HL-60/S4 (cell line): Measurements from ENCODE around the gene TANC1.

Source experiments
- in situ Hi-C: fragments of 300-500 bp; cut with MboI; formaldehyde crosslinking; loops from 2 replicates; pipeline ENCODE4 v1.14.3; 2022; ENCODE audit warnings: low sequenced_read_pairs

TANC1 gene

DNA sequence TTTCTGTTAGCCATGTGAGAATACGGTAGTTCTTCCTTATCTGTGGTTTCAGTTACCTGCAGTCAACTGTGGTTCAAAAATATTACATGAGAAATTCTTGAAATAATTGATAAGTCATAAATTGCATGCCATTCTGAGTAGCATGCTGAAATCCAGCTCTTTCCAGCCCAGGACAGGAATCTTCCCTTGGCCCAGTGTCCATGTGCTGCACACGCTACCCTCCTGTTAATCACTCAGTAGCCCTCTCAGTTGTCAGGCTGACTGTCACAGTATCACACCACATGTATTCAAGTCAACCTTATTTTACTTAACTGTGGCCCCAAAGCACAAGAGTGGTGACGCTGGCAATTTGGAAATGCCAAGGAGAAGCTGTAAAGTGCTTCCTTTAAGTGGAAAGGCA, 141.1 kb downstream of the TANC1 start:
- in situ Hi-C loops, result no loop called here

DNA sequence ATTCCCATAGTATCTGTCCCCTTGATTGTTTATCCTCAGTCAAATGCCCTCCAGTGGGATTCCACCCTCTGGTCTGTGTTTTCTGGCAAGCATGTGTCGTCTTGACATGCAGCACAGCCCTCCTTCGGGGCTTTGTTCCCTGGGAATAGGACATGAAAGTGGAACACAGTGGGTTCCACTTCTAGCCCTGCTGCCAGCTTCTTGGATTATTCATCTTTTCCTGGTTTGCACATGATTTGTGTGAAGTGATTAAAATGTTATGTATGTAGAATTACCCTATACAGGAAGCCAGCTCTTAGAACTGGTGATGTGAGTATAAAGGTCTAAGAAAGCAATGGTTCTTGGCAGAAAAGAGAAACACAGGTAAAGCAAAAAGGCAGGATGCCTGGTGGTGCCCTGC, 142.3 kb downstream of the TANC1 start:
- in situ Hi-C loops, result no loop called here

DNA sequence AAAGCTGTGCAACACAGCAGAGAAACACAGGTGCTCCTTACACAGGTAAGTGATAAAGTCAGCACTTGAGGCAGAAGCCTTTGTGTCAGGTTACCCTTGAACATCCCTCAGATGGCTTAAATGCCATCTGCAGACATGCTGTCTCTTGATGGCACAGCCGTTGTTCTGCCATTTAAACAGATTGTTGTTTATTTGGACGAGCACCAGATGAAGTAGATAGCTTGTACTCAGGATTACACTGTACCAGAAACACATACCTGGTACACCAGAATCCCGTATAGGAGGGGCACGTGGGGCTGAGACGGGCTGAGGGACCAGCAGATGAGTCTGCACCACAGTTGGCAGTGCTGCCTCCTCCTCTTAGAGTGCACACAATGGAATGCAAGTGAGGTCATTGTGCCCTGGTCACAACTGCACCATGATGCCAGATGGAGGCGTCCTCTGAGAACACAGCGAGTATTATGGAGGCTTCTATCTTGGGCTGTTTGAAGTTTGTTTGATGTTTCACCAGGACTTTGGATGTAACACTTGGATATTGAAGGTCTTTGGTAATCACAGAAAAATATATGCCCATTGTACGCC, 143.0 kb downstream of the TANC1 start:
- in situ Hi-C loops, result no loop called here

DNA sequence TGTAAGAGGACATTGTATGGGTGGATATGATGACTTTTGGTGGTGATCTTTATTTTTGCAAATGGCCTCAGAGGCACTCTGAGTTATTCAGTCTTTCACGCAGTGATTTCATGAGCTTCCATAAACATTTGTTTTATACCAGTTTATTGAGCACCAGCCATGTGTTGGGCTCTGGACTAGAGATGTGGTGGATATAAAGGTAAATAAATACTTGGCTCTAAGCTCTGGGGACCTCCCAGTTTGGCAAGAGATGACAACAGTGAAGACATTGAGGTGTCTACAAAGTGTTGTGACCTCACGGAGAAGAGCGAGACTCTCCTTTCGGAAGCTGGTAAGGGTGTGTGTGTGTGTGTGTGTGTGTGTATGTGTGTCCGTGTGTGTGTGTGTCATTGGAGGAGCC, 146.4 kb downstream of the TANC1 start:
- in situ Hi-C loops, result no loop called here

DNA sequence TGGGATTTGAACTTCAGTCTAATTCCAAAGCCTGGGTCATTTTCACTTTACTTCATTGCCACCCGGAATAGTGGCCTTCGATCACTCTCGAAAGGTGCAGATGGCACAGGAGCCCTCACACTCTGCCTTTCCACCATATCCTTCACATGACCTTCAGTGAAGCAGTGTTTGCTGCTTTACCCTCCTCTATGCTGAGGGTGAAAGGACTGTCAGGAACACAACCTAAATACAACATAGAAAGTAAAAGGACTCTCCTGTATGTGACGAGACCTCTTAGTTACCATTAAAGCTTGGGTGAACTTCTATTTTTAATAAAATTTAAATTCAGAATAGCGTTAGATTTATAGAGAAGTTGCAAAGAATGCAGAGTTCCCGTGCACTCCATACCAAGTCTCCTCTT, 148.5 kb downstream of the TANC1 start:
- in situ Hi-C loops, result no loop called here

DNA sequence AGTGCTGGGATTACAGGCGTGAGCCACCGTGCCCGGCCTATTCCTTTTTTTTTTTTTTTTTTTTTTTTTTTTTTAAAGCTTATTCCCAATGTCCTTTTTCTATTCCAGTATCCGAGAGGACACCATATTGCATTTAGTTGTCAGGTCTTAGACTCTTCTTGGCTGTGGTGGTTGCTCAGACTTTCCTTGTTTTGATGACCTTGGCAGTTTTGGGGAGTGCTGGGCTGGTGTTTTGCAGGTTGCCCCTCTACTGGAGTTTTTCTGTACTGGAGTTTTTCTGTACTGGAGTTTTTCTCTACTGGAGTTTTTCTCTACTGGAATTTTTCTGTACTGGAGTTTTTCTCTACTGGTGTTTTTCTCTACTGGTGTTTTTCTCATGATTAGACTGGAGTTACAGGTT, 149.2 kb downstream of the TANC1 start:
- in situ Hi-C loops, result no loop called here

DNA sequence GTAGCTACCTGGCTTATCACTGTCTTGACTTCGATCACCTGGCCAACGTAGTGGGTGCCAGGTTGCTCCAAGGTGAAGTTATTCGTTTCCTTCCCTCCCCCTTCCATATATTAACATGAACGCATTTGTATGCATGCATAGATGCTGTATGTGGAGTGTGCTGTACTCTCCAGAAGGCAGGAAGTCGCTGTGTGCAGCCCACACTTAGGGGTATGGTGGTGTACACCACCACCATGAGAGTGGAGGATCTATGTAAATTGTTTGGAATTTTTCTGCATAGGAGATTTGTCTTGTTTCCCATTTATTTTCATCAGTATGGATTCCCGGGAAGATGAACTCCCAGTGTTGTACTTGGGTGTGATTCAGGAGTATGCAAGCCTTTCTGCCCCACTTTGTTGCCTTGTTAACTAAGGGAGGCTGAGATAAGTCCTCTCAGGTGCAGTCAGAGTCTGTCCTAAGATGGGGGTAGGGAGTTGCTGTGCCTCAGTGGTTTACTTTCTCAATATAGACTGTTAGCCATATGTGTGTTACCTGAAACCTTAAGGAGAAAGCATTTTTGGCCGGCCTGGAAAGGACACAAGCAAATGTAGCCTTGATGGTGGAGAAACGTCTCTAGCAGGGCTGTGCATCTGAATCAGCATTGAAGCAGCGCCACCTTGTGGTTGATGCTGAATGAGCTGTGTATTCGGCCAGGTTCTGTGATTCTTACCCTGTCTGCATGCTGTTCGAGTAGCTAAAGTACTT, 149.8 kb downstream of the TANC1 start:
- in situ Hi-C loops, result no loop called here

DNA sequence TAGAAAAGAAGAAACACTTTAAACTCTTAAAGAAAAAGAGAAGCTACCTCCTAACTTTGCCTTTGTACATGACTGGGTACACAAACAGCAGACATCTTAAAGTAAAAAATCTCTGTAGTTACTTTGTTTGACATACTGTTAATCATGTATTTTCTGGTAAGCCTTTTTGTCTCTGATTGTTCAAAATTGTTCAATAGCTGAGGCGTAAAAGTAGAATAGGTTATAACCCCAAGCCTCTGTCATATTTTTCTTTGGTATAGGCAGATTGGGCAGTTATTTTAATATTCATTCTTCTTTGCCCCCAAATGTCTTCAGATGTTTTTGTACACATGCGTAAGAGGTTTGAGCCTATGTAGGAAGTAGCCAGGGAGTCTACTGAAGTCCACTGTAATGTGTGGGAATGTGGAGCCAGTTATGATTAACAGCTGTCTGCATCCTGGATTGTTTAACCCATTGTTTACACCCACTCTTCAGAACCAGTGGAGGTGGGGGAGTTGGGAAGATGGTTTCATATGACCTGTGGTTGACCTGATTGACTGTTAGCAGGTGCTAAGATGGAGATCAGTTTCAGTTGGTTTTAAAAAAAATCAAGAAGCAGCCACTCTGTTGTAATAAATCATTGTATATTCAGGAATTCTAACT, 150.5 kb downstream of the TANC1 start:
- in situ Hi-C loops, result no loop called here

DNA sequence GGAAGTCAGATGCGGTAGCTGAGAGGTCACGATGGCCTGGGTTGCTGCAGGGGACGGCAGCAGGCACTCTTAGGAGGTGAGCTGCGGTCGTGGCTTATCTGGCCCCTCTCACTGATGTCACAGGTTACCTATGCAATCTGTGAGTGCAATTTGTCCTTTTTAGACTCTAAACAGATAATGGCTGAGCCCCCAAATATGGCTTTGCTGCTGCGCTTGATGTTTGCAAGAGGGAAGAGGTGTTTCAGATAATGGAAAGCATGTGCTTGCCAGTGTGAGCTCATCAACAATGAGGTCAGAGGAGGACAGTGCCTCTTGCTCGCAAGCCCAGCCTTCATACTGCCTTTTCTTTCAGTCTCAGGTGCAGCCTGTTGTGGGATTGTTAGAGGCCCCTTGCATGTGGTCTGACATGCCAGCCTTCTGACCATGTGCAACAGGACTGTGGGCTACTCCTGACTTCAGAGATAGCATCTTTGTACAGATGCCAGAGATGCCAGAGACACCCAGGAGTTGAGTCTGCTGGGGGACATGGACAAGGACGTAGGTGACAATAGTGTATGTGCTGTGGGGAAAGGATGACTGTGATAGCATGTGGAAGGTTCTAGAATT, 151.3 kb downstream of the TANC1 start:
- in situ Hi-C loops, result loop anchor here (10.0 kb wide), 1 partner anchor 215 kb away; no protein-coding TSS in a partner anchor

DNA sequence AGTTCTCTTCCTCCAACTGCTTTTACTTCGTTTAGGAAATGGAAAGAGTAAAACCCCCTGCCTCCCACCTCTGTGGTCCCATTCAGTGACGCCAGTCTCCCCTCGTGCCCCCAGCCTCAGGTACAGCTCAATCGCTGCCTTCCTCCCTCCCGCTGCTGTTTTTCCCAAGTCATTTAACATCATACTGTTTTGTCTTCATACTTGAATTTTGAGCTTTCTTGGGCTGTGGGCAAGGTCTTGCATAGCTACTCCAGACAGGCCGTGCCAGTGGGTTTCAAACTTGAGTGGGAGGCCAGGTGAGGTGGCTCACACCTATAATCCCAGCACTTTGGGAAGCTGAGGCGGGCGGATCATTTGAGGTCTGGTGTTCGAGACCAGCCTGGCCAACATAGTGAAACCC, 155.3 kb downstream of the TANC1 start:
- in situ Hi-C loops, result loop anchor here (10.0 kb wide), 1 partner anchor 219 kb away; no protein-coding TSS in a partner anchor

DNA sequence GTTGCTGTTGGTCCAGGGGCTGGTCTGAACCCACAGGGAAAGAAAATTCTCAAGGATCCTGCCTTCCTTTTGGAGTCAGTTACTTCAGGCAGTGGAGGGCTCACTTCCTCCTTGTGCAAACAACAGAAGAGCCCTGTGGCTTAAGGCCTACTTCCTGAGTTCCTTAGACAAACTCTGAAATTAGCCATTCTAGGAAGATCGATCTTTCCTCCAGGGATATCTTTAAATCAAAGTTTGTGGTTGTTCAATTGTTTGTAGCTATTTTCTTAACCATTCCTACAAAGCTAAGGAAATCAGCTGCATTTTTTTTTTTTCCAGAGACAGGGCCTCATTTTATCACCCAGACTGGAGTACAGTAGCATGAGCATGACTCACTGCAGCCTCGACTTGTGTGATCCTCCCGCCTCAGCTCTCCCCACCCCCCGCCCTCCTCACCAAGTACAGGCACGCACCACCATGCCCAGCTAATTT, 156.0 kb downstream of the TANC1 start:
- in situ Hi-C loops, result loop anchor here (10.0 kb wide), 1 partner anchor 220 kb away; no protein-coding TSS in a partner anchor

DNA sequence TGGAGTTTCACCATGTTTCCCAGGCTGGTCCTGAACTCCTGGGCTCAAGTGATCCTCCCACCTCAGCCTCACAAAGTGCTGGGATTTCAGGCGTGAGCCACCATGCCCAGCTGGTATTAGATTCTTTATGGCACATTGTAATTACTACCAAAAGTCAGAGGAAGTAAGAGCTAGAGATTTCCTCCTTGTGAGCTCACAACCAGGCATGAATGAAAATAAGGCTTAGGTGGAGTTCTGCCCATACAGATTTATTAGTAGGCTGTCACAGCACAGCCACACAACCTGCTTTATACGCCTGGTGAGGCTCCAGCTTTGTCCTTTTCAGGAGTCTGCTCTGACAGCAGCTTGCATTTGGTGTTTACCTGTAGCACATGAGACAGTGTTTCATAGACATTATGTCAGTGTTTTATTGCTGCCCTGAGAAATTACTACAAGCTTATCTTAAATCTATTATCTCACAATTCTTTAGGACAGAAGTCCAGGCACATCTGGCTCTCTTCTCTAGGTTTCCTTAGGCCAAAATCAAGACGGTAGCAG, 156.6 kb downstream of the TANC1 start:
- in situ Hi-C loops, result loop anchor here (10.0 kb wide), 1 partner anchor 220 kb away; no protein-coding TSS in a partner anchor

DNA sequence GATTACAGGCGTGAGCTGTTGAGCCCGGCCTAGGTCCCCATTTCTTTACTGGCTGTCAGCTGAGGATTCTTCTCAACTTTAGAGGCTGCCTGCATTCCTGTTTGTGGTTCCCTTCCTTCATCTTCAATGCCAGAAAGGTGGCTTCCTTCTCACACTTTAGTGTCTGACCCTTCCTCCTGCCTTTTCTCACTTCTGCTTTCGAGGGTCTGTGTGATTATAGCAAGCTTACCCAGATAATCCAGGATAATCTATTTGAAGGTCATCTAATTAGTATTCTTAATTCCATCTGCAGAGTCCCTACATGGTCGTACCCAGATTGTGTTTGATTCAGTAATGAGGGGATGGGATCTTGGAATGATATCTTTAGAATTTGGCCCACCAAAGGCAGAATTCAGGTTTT, 157.4 kb downstream of the TANC1 start:
- in situ Hi-C loops, result loop anchor here (10.0 kb wide), 1 partner anchor 221 kb away; no protein-coding TSS in a partner anchor

DNA sequence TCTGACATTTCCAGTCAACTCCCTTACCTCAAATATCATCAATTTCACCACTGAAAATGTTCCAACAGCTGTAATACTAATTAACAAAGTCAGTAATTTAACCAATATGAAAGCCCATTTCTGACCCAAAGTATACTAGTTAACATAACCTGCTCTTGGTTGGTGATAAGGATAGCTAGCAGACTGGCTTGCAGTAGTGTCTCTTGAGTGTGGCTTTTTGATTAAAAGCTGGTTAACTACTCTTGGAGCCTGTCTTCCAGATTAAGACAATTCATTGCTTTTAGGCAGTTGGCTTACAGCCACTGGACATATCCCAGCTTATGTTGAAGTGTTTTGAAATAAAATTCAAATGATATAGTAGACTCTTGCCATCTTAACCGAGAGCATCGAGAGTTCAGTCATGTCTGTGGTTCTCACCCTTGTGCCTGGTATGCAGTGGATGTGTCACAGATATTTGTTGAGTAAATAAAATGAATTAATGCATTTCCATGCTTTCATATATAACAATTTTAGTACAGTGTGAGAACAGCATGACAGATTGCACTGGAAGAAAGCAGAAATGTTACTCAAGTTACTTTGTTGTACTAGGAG, 158.1 kb downstream of the TANC1 start:
- in situ Hi-C loops, result loop anchor here (10.0 kb wide), 1 partner anchor 222 kb away; no protein-coding TSS in a partner anchor

DNA sequence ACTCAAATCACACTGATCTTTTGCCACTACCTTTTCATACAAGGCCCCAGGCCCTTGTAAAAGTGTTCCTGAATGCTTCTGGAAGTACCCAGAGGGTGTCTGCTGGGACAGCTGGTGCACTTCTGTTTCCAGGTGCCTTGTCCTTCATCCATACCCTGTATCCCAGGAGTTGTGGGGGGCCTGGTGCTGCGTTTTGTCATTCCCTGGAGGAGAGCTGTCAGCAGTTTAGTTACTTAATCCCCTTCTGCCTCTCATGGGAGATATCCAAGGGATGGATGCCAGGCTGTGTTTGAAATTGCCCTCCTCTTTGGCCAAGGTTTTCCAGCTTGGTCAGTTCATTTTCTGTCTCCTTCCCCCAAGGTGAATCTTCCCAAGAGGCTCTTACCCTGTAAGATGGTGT, 159.8 kb downstream of the TANC1 start:
- in situ Hi-C loops, result loop anchor here (10.0 kb wide), 1 partner anchor 223 kb away; no protein-coding TSS in a partner anchor

DNA sequence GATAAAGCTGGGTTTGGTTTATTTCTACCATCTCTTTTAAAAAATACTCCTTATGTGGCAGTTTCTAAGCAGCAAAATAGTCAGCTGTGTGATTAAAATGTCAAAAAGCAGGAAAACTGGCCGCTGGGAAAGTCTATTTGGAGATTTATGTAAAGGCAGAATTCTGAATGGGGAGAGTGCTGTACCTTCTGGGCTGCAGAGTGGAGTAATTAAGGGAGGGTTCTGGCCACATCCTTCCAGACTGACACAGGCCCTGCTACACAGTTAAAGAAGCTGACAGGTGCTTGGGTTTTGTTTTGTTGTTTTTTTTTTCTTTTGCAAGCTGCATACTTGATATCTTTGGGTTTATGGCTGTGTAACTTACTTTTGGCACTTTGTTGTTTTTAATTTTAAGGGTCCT, 160.8 kb downstream of the TANC1 start:
- in situ Hi-C loops, result loop anchor here (10.0 kb wide), 1 partner anchor 224 kb away; no protein-coding TSS in a partner anchor

DNA sequence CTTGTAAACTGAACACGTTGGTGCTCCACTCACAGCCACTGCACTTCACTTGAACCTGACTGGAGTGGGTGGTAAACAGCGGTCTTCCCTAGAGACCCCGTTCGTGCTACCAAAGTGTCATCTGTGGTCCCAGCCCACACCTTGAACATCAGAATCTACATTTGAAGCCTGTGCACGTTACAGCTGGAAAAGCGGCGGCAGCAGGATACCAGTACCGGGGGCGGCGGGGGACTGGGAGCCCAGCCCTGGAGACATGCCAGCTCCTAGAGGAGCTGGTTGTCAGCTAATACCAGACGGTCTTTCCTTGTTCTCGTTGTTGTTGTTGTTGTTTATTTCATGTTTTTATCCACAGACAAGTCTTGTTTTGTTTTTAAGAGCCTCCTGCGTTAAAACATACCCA, 161.4 kb downstream of the TANC1 start:
- in situ Hi-C loops, result loop anchor here (10.0 kb wide), 1 partner anchor 225 kb away; no protein-coding TSS in a partner anchor

DNA sequence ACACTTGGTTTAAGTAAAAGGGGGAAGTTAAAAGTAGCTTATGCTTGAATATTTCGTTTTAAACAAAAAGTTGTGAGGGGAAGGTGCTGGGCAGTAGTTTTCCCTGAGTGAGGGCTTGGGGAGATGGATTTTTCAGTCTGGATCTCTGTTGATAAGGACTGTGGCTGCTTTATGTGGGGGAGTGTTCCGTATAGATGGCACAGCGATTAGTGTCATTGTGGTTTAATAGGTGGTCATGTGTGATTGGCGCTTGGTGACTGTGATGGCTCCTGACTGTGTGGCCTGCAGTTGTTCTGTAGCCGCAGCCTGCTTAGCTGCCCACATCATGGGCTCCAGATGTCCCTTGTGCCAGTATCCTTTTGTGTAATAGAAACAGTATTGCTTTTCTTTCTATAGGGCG, 161.9 kb downstream of the TANC1 start:
- in situ Hi-C loops, result no loop called here

DNA sequence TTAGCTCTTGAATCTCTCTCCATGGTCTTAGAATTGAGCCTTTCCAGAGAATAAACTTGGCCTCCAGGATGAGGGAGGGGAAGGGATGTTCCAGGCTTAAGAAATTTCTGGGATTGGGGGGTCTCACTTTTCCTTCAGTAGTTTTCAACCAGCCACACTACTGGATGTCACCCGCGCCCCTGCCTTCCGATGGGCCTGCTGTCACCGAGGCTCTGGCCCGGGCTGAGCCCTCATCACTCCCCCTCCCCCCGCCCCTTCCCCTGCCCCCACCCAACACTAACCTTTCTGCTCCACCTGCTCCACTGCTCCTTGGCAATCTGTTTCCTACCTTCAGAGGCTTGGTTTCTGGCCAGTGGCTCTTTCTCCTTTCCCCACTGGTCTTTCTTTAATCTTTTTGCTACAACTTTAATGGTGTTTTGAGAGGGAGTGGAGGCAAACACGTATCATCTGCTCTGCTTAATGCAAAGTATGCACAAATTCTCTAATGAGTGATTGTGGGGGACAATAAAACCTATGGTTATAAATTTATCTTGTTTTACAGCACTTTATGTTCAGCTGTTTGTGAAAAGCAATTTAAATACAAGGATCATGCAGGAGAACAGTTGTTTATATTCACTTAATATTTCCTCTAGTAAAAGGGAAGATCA, 162.9 kb downstream of the TANC1 start:
- in situ Hi-C loops, result no loop called here

DNA sequence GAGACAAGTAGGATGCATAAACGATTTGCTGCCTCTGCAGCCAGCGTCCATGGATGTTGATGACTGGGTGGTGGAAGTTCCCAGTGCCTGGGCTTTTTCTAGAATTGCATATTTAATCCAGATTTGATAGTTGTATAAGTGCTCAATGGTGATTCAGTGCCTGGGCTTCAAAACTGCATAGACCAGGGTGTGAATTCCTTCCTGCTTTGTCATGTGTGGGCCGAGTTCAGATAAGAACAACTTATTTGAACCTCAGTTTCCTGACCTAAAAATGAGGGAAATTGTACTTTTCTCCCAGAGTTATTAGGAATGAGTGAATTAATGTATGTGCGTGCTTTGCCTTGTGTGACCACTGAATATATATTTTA, 163.5 kb downstream of the TANC1 start:
- in situ Hi-C loops, result no loop called here
